KBM-7 (cell line): Measurements from ENCODE around the gene FYB2.

Experiments
- DNase-seq: peaks from one replicate; pipeline ENCODE4 v3.0.0-alpha.2; 2015
- in situ Hi-C: fragments of 300-500 bp; cut with MboI; formaldehyde crosslinking; loops from 2 replicates; pipeline ENCODE4 v1.14.3; 2020; ENCODE audit warnings: low sequenced_read_pairs, low pct_unique_long_range_greater_than_20kb, mixed read lengths

The FYB2 gene

DNA sequence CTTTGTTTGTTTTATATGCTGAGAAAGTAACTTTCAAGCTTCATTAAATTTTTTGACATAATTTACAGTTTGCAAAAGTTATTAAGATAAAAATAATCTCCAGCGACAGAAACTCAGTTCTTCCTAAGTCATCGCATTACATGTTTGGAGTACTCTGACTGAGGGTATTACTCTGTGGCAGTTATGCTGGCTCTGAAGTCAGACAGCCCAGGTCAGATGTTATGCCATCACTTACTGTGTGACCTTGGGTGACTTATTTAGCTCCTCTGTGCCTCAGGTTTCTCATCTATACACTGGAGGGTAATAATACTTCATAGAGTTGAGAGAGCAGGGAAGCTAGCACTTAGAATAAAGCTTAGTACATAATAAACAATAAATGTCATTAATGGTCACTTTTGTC, 147.7 kb downstream of the FYB2 start:
- in situ Hi-C loops = no loop called here

DNA sequence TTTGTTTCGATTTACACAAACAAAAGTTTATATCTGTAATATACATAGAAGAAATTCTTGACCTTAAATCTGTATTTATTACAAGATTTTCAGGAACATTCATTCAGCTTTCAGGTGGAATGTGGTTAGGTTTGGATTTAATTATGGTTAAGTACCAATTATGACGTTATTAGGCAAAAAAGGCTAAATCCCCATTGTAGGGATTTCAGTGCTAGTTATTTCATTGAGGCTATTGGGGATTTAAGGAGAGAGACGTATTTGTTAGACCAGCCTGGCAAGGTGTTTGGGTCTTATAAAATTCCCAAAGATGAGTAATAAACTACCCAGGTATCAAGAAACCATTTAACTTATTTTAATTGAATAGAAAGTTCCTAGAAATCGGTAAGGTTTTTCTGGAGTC, 148.1 kb downstream of the FYB2 start:
- in situ Hi-C loops = no loop called here

More for the DNA sequence above, 147.7 kb downstream of the FYB2 start:
- no peak for DNase-seq

DNA sequence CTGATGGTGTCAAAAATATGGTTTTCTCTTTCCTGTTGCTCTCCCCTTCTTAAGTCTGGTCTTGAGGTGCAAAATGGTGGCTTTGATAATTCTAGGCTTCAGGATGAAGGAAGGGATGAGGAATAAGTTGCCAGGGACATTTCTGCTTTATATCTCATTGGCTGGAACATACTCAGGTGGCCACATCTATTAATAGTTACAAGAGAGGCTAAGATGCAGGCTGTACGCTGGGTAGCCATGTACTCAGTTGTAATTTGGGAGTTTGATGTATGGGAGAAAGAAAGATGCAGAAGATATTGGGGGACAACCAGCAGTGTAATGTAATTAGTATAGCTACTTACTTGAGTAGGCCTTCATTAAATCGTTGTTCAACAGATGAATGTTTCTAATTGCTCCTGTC, 148.9 kb downstream of the FYB2 start:
- in situ Hi-C loops = no loop called here
- no peak for DNase-seq

More for the DNA sequence above, 148.1 kb downstream of the FYB2 start:
- no peak for DNase-seq
